IPS-NIHi7 (cell line): ENCODE data around the gene TRIM75.
"Not testable (repeated sequence)": the region's sequence is repeated elsewhere in the genome, so short reads cannot be mapped to it uniquely, and the experiment has no call there.

ENCODE experiments used
- DNase-seq: peaks from one replicate; pipeline ENCODE4 v3.0.0; 2012; ENCODE audit warnings: mixed read lengths; ENCODE audit errors: extremely low spot score

TRIM75 gene

DNA sequence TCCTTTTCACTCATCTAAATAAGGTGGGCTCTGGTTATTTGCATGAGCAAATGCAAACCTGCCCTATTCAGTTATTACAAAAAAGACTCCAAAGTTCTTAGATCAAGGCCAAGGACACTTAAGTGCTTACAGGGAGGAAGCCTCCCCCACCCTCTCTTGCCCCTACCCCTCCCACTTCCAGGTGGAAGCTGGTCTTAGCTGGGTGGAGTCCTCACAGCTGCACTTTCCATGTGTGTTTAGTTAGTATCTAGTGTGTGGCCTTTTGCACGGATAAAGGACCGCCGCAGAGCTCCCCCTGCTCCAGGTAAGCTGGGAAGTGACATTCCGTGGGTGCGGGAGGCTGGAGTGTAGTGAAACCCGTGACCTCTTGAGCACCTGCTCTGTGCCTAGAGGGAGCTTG lies at the start of gene TRIM75:
Gene TRIM75, plus strand, starts transcription at position 222 of the 400 bp plus-strand sequence. CDS start 5,282 bp downstream, outside the sequence.
- DNase-seq = no peak

DNA sequence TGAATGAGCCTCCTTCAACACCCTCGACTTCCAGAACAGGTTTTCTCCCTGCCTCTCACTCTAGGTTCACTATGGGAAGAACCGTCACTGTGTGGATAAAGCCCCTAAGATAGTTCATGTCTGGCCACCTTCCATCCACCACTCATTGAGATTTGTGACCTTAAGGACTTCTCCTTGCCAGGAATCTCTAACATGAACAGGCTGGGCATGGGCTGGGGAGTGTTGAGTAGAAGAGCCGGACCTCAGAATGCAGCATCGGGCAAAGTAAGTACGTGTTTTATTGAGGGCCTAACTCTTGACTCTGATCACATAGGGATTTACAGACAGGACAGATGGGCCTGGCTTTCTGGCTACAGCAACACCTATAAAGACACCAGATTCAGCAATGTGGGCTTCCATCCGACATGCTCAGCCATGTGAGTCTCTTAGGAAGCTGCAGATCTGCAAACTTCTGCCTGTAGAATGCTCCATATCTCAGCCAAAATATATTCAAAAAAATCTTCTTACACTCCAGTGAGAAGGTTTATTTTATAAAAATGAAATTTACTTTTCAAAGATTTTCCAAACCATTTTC lies 48.2 kb upstream of the TRIM75 start:
- DNase-seq = no peak

DNA sequence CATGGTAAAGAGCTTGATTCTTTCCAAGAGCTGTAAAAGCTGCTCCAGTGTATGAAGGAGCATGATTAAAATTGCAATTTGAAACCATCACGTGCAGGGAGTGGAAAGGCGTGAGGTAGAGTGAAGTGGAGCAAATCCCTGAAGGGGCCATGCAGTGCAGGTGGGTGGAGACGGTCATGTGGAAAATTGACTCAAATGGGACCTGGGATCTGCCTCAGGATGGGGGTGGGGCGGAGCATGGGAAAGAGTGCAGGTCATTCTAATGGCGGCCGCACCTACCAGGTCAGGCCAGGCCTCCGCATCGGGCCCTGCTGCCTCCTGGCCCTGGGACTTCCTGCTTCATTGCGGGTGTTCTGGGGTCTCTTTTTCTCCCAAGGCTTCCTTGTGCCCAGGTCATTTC lies 47.2 kb upstream of the TRIM75 start:
- no peak for DNase-seq

DNA sequence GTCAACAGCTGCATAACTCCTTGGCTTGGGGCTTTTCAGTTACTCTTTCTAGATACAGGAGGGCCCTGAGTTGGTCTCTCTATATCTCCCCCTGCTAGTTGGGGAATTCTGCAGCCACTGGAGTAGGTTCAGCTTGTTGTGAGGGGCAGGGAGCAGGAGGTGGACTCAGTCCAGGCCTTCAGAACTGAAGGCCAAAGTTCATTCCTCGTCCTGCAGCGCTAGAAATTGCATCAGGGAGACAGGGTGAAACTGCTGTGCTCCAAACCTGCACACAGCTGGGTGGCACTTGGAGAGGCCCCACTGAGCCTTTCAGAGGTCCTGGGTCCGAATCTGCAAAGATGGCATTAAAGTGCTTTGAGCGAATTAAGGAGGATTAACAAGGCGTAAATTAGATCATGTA lies 46.8 kb upstream of the TRIM75 start:
- no peak for DNase-seq

DNA sequence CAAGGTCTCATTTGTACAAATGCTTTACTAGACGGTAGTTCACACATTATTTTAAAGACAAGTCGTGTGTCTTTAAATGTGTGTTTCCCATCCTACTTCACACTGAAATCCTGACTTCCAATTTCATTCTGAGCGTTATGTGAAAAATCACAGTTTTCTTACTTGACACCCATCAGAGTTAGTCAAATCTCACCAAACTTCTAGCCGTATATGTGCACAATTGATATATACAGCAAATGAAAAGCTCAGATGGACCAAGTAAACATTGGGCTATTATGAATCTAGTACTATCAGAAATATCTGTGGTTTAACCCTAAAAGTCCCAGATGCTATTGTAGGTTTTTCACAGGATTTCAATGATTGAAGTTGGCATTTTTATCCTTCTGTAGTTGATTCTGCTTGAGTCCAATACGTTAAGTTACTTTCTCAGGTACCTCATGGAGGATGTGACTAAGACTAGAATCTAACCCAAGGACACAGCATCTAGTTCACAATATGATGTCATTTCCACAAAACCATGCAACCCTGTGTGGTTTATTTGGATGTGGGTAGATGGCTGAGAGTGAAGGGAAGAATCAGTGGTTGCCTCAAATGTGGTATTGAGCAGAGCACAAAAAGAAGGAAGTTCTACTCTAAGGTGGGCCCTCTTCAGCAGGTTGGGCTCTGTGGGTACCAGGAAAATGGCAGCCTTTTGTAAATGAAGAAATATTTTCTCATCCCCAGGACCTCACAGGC lies 44.0 kb upstream of the TRIM75 start:
- no peak for DNase-seq

DNA sequence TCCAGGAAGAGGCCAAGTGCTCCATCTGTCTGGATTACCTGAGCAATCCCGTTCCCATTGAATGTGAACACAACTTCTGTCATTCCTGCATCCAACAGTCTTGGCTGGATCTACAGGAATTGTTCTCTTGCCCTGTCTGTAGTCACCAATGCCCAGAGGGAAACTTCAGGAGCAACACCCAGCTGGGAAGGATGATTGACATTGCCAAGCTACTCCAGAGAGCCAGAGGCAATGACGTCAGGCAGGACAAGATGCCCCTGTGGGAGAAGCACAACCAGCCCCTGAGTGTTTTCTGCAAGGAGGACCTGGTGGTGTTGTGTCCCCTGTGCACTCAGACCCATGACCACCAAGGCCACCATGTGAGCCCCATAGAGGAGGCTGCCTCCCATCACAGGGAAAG lies 43.2 kb upstream of the TRIM75 start:
- no peak for DNase-seq

DNA sequence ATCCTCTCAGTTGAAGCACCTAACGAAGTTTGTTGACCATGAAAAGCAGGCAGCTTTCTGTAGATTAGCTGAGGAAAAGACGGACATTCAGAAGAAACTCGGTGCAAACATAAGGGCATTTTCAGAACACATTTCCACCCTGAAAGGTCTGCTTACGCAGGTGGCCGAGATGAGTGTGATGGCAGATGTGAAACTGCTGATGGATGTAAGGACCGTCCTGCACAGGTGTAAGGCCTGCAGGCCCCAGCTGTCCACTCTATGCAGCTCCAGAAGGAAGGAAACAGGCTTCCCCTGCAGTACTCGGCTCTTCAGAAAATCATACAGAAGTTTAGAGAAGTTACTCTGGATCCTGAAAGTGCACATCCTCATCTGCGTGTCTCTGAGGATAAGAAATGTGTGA lies 42.7 kb upstream of the TRIM75 start:
- no peak for DNase-seq

DNA sequence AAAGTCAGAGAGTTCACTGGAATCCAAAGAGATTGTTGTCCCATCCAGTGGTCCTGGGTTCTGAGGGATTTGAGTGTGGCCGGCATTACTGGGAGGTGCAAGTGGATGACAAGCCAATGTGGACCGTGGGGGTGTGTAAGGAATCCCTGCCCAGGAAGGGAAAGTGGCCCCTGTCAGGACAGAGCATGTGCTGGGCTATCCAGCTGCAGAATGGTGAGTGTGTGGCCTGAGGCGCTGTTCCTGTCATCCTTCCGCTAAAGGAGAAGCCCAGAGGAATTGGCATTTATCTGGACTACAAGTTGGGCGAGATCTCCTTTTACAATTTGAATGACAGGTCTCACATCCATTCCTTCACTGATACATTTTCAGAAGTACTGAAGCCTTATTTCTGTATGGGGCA lies 42.3 kb upstream of the TRIM75 start:
- DNase-seq = no peak

DNA sequence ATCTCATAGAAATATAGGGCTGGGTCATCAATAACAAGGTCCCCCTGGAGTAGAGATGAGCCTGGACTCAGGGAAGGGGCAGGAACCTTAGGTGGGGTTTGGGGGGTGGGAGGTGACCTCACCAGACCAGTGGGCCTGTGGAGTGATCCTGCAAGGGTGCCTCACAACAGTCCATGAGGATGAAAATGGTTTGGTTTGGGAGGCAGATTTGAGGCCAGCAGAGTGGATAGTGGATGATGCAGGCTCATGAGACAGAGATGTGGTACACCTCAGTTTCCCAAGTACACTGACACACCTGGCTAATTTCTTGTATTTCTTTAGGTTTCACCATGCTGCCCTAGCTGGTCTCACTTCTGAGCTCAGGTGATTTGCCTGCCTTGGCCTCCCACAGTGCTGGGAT lies 40.0 kb upstream of the TRIM75 start:
- DNase-seq = no peak

DNA sequence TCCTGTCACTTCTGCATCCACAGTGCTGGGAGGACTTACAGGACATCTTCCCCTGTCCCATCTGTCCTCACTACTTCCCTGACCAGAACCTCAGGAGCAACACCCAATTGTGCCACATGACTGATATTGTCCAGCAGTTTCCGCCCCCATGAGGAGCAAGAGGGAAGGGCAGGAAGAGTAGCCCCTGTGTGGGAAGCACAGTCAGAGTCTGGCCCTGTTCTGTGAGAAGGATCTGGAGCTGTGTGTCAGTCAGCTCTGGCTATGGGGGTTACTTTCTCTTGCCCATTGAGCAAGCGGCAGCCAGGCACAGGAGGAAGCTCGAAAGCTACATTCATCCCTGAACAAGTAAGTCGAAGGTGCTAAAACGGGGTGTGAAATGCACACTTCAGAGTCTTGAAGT lies 36.7 kb upstream of the TRIM75 start:
- peak; percentile 68 for DNase-seq

DNA sequence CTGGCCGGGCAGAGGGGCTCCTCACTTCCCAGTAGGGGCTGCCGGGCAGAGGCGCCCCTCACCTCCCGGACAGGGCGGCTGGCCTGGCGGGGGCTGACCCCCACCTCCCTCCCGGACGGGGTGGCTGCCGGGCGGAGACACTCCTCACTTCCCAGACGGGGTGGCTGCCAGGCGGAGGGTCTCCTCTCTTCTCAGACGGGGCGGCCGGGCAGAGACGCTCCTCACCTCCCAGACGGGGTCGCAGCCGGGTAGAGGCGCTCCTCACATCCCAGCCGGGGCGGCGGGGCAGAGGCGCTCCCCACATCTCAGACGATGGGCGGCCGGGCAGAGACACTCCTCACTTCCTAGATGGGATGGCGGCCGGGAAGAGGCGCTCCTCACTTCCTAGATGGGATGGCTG lies 33.7 kb upstream of the TRIM75 start:
- not testable (repeated sequence) for DNase-seq

DNA sequence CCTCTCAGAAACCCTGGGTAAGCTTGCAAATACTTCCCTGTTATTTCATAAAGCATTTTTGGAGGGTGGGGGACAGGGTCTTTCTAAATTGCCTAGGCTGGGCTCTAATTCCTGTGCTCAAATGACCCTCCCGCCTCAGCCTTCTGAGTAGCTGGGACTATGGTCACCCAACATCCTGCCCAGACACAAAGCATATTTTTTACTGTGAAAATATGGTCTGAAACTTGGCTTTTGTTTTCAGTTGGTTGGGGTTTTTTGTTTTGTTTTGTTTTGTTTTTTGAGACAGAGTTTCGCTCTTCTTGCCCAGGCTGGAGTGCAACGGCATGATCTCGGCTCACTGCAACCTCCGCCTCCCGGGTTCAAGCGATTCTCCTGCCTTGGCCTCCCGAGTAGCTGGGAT lies 27.9 kb upstream of the TRIM75 start:
- not testable (repeated sequence) for DNase-seq

DNA sequence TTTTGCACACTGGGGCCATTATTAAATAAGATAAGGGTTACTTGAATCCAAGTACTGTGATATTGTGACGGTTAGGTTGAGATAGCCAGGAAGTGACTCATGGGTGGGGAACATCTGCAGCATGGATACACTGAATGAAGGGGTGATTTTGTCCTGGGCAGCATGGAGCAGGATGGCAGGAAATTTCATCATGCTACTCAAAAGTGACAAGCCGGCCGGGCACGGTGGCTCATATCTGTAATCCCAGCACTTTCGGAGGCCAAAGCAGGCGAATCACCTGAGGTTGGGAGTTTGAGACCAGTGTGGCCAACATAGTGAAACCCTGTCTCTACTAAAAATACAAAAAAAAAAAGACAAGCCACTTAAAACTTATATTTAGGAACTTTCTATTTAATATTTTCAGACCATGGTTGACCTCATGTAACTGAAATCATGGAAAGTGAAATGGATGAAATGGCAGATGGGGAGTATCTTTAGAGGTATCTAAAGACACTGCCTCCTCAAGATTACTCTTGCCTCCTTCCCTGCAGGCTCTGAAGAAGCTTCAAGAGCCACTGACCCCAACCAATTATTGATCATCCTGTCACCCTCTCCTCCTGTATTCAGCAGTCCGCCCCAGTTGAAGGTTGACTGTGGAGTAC lies 25.8 kb upstream of the TRIM75 start:
- no peak for DNase-seq

DNA sequence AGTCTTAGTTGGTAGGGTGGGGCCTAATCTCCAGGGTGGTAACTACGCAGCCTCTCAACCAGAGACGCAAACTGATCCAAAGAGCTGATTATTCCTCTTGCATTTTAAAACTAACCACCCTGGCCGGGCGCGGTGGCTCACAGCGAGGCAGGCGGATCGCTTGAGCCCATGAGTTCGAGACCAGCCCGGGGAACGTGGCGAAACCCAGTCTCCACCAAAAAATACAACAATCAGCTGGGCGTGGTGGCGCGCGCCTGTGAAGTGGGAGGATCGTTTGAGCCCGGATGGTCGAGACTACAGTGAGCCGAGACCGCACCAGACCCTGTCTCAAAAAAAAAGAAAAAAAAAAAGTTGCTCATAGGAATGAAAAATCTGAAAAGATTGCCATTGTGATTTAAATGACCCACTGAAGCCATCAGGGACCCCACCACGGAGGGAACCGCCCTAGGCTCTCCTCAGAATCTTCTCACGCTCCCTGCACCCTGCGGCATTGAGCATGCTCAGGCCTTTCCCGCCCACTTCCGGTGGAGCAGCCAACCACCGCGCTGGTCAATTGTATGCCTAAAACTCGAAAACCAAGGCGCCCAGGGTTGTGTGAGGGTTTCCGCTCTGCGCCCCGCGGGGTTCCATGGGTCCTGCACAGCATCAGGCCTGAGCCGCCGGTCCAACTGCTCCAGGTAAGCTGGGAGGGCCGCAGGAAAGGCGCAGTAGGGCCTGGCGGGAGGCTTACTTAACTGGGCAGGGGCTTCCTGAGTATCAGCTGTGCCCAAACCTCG lies 22.0 kb upstream of the TRIM75 start, which contains the start of gene TRIM60:
Gene TRIM60, plus strand, starts transcription at position 564 of the 776 bp plus-strand sequence. CDS start 8,074 bp downstream, outside the sequence.
- DNase-seq = no peak

DNA sequence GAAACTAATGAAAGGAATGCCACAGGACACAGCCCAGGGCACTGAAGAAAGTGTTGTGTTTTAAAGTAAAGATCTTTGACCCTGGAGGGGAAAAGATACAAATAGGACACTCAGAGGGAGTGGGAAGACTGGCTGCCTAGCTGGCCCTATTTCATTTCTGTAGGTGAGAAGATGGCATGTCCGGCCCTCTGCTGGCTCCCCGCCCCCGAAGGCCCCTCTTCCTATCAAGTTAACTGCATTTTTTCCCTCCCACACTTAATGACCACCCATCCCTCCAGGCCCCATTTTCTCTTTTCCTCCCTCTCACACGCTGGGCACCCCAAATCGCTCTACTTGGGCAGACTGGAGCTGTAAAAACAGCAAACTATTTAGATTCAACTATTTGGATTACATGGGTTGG lies 5.5 kb upstream of the TRIM75 start:
- DNase-seq = peak; percentile 44

DNA sequence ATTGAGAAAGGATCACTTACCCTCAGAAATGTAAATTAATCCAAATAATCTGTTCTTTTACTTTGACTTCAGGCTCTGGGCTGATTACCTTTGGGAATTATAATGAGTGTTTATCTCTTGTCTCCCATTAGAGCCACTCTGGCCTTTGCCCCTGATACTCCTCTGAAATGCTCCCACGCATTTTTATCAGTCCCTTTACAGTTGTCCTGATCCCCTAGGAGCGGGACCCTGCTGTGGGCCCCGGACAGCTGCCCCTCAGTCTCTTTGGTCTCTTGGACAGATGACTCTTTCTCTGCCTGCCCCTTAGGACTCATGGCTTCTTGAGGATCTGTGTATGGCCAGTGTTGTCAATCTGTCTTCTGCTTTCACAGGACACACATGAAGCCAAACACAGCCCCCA lies 1.0 kb upstream of the TRIM75 start:
- DNase-seq = no peak

DNA sequence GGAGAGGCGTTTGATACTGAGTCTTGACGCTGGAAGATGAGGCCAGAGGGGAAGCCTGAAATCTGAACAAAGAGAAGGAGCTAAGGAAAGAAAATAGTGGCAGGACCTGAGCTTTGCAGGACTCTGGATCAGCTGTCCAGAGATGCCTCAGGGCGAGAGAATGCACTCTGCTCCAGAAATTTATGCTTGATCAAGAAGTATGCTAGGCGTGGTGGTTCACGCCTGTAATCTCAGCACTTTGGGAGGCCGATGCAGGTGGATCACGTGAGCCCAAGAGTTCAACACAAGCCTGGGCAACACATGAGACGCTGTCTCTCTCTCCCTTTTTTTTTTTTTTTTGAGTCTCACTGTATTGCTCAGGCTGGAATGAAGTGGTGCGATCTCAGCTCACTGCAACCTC lies 1.9 kb downstream of the TRIM75 start:
- no peak for DNase-seq

DNA sequence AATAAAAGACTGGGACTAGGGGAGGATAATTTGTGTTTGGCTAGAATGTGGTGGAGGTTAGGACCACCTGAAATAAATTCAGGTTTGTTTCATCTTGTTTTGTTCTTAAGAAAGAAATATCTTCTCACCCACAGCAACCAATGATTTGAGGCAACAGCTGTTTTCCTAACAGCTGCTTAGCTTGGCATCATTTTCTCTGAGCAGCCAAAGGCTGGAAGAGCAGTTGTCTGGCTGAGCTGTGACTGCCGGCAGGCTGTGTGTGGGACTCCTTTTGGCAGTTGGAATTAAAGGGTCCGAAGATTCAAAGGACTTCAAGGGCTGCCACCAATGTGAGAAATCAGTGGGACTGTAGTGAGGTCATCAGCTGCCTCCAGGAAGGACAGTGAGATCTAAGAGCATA lies 5.0 kb downstream of the TRIM75 start:
- DNase-seq = no peak

DNA sequence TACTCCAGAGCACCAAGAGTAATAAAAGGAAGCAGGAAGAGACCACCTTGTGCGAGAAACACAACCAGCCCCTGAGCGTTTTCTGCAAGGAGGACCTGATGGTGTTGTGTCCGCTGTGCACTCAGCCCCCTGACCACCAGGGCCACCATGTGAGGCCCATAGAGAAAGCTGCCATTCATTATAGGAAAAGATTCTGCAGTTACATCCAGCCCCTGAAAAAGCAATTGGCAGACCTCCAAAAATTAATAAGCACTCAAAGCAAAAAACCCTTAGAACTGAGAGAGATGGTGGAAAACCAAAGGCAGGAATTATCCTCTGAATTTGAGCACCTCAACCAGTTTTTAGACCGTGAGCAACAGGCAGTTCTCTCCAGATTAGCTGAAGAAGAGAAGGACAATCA lies 5.7 kb downstream of the TRIM75 start:
- no peak for DNase-seq

DNA sequence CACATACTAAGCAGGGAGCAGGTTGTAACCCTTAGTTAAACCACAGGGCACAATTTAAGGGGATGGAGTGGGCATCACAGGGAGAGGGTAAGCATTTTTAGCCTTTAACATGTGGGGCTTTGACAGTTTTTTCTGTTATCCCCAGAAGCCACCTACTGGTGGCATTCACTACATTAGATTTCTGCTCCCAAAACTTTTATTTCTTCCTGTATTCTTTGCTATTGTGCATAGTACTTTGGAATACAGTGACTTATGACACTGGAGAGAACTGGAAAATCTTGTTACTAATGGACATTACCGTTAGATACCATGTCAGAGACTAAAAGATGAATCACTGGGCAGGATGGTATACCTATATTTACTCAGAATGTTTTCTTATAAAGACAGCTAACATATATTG lies 7.3 kb downstream of the TRIM75 start:
- no peak for DNase-seq

DNA sequence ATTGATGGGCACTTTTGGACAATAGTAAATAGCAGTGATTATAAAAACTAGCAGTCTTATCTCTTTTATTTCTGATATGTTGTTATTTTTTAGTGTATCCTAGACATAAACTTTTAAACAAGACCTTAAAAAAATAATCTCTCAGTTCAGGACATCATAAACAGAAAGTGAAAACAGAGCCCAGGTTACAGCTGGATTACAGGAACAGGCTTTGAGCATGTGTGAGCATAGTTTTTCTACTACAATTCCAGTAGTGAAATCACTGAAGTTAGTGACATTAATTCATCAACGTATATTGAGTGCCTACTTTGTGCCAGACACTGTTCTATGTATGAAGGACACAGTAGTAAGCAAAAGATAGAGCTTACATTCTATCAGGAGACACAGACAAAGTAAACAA lies 16.9 kb downstream of the TRIM75 start:
- no peak for DNase-seq

DNA sequence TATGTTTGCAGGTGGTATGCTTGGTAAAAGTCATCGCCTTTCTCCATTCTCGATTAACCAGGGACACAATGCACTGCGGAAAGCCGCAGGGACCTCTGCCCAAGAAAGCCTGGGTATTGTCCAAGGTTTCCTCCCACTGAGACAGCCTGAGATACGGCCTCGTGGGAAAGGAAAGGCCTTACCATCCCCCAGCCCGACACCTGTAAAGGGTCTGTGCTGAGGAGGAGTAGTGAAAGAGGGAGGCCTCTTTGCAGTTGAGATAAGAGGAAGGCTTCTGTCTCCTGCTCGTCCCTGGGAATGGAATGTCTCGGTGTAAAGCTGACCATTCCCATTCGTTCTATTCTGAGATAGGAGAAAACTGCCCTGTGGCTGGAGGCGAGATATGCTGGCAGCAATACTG lies 19.7 kb downstream of the TRIM75 start:
- not testable (repeated sequence) for DNase-seq
